Measurements from ENCODE around the gene HBS1L. TPM values are rescaled to one million over a fixed set of nuclear protein-coding genes. Genes with fewer than 3 reads are reported as not detected.

Gene HBS1L
- total and polyA plus RNA-seq, 11 donors: 23.6 to 101 (median 81.3) TPM

DNA sequence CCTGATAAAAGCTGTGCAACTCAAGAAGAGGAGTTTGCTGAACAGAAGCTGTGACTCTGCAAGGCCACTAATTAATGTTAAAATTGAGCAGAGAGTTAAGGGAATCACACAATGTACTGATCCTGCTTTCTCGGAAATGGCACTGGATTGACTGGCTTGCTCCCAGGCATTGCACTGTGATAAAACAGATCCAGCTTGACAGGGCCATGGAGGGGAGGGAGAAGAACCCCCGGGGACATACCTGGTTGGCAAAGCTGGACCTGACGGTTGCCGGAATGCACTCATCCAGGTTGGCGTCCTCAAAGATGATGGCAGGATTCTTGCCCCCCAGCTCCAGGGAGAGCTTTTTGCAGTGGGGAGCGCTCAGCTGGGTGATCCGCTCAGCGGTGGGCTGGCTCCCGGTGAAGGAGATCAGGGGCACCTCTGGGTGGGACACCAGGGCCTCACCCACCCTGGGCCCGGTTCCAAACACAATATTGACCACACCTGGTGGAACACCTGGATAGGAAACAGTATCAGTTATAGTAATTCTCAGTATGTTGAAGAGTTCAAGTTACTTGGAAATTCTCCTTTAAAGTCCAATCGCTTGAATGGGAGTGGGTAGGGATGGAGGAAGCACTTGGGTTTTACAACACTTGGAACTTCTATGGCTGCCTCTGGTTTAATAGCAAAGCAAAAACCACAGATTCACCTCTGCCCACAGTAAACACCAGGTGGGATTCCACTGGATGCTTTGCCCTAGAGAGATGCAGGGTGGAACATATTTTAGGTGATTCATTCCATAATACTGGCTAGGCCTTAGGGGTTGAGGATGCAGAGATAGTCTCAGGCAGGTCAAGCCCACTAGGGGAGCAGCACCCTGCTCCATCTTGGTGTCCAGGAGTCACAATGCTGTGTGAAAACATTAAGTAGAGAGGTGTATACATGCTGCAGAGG lies 121.8 kb downstream of the HBS1L start:
- intact Hi-C loops (cut with DNase I): loop anchor here in 2 of 10 donors (10.0 kb wide), 2 partner anchors 108 to 1008 kb away; no protein-coding TSS in a partner anchor
- TF ChIP-seq, protein P1, sequence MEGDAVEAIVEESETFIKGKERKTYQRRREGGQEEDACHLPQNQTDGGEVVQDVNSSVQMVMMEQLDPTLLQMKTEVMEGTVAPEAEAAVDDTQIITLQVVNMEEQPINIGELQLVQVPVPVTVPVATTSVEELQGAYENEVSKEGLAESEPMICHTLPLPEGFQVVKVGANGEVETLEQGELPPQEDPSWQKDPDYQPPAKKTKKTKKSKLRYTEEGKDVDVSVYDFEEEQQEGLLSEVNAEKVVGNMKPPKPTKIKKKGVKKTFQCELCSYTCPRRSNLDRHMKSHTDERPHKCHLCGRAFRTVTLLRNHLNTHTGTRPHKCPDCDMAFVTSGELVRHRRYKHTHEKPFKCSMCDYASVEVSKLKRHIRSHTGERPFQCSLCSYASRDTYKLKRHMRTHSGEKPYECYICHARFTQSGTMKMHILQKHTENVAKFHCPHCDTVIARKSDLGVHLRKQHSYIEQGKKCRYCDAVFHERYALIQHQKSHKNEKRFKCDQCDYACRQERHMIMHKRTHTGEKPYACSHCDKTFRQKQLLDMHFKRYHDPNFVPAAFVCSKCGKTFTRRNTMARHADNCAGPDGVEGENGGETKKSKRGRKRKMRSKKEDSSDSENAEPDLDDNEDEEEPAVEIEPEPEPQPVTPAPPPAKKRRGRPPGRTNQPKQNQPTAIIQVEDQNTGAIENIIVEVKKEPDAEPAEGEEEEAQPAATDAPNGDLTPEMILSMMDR (IDR thresholded peaks at IDR 0.05): no peak
- no peak for TF ChIP-seq POLR2A (IDR thresholded peaks at IDR 0.05)

DNA sequence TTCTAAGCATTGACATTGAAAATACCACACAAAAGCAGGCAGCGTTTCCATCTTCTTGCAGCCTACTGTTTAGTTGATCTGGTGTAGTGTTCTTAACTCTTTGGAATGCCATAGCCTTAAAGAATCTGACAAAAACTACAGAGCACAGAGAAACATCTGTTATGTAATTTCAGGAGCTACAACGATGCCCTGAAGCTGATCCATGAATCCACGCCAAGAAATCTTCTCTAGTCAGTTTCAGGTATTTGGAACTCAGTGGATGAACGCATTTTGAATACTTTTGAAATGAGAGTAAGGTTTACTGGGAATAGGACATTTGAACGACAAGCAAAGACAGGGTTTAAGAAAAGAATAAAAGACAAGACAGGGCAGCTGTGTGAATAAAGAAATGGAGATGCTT lies 122.5 kb downstream of the HBS1L start:
- Histone ChIP-seq H3K4me3 (no peak overlapping the region), H3K9me3 (no peaks in the 10 kb centered on the region), H3K27me3 (no peaks in the 10 kb centered on the region), H3K27ac (no peak overlapping the region), H3K36me3 (no peaks in the 10 kb centered on the region), H3K4me1 (peaks cover 0 to 4% (median 0%) of the 10 kb centered on the region in 12 donors)
- ATAC-seq (no peak), DNase-seq (no peak)
- 71 to 87% (median 76%) methylated on average over 5 of the region's 5 CpGs for WGBS, 4 donors
- intact Hi-C loops (cut with DNase I): loop anchor here in 2 of 10 donors (10.0 kb wide), 2 partner anchors 107 to 1007 kb away; no protein-coding TSS in a partner anchor
- no peak for TF ChIP-seq POLR2A (IDR thresholded peaks at IDR 0.05)
- TF ChIP-seq, protein P1 (IDR thresholded peaks at IDR 0.05): no peak

More for the DNA sequence above, 121.8 kb downstream of the HBS1L start:
- peaks cover 0 to 4% (median 0%) of the 10 kb centered on the region in 12 donors for H3K4me1 ChIP-seq
- no peak overlapping the region for H3K27ac ChIP-seq
- no peaks in the 10 kb centered on the region for H3K9me3 ChIP-seq
- no peaks in the 10 kb centered on the region for H3K36me3 ChIP-seq
- H3K4me3 ChIP-seq: no peak overlapping the region
- H3K27me3 ChIP-seq: no peaks in the 10 kb centered on the region
- DNase-seq (no peak), ATAC-seq (no peak)
- 89 to 93% (median 91%) methylated on average over 10 to 11 of the region's 11 CpGs for WGBS, 4 donors

DNA sequence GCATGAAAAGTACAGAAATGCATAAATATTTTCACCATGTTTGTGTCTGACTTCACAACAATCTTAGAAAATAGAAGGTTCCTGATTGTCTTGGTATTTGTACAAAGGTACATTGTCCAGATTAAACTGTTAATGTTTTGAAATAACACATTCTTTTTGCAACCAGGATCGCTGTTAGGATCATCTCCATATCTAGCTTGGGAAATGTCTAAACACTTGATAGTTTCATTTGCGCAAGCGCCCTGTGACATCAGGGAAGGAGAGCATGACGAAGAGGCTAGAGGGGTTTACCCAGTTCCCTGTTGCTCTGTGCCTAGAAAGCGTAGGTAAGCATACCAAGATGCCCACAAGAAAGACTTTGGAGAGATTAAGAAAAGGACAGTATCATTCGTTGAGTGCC lies 124.2 kb downstream of the HBS1L start:
- TF ChIP-seq POLR2A (IDR thresholded peaks at IDR 0.05): no peak
- TF ChIP-seq, protein P1 (IDR thresholded peaks at IDR 0.05): no peak
- H3K36me3 ChIP-seq: no peaks in the 10 kb centered on the region
- H3K4me1 ChIP-seq: peaks cover 0 to 4% (median 0%) of the 10 kb centered on the region in 12 donors
- no peaks in the 10 kb centered on the region for H3K27me3 ChIP-seq
- DNase-seq: no peak
- no peak overlapping the region for H3K4me3 ChIP-seq
- H3K9me3 ChIP-seq: no peaks in the 10 kb centered on the region
- no peak overlapping the region for H3K27ac ChIP-seq
- no peak for ATAC-seq
- 93 to 95% (median 94%) methylated on average over 6 of the region's 6 CpGs for WGBS, 4 donors
- intact Hi-C loops (cut with DNase I): loop anchor here in 2 of 10 donors (10.0 kb wide), 2 partner anchors 106 to 1006 kb away; no protein-coding TSS in a partner anchor
